Measurements from ENCODE around the gene ANKRD30A.

Gene ANKRD30A

DNA sequence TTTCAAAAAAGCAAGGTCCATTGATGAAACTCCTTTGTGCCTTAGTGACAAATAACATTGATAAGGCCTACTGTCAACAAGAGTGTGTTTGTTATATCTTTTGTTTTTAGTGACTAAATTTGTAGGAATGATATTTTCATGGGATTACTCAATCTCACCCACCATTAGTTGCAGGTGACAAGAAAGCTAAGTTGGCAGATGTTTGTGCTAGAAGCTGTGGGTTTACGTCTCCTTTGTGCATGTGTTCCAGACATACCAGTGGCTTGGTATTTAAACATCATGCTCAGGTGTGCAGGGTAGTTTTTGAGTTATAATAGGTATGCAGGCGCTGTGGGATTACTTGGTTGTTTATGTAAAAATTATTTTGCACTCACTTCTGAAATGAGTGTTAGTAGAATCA is 178.6 kb downstream of the ANKRD30A start:
- H3K4me3 ChIP-seq (ENCODE audit: control insufficient read depth, low read depth, low read length), result no peak overlapping the region
- no peak for DNase-seq (ENCODE audit: low read depth)
- TF ChIP-seq CTCF (IDR thresholded peaks at IDR 0.05; ENCODE audit: control insufficient read depth, insufficient read depth, low read depth, low read length, missing control alignments), result no peak

DNA sequence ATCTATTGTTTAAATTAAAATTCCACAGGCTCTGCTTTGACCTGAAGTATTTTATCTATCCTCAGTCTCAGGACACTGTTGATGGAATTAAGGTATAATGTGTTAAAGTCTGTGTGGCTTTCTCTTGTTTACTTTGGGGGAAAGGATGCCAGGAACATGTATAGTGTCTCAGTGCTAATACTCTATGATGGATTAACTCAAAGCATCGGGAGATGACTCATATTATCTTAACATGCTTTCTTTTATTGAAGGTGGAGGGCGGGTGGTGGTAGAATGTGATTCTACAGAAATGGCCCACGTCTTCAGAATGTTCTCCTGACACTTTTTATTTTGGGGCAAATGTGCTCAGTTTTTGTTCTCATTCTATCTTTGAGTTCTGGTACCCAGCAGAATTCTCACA is 189.0 kb downstream of the ANKRD30A start:
- DNase-seq (ENCODE audit: low read depth), result no peak
- H3K4me3 ChIP-seq (ENCODE audit: control insufficient read depth, low read depth, low read length), result no peak overlapping the region
- no peak for TF ChIP-seq CTCF (IDR thresholded peaks at IDR 0.05; ENCODE audit: control insufficient read depth, insufficient read depth, low read depth, low read length, missing control alignments)

DNA sequence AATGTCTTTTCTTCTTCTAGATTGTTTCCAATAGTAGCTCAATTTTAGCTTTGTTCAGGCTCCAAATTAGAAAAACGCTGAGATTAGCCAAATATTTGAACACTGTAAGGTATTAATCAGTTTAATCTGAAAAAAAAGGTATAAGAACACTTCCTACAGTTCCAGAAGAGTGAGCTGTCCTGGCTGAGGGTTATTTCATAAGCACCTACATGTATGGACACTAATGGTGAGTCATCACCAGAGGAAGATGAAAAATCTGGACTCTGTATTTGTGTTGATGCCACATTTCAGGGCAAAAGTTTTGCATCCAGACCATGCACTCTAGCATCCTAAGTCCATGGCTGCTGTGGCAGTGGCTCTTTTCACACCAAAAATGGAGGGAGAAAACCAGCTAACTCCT is 189.5 kb downstream of the ANKRD30A start:
- no peak for TF ChIP-seq CTCF (IDR thresholded peaks at IDR 0.05; ENCODE audit: control insufficient read depth, insufficient read depth, low read depth, low read length, missing control alignments)
- no peak overlapping the region for H3K4me3 ChIP-seq (ENCODE audit: control insufficient read depth, low read depth, low read length)
- no peak for DNase-seq (ENCODE audit: low read depth)

DNA sequence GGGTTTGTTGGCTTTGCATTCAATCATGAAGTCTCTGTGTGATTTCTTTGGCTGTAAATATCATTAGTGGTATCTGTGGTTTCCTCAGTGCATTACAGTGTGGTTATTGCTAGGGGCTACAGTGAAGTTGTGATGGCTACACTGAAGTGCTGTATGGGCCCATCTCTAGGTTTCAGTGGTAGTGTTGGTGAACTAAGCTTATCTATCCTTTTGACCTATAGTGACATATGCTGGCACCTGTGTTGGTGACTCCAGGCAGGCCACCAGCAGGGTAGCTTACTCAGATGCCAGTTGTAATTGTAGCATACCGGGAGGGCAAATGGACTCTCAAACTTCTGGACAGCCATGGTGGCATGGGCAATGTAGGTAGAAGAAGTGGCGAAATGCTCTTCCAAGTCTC is 219.0 kb downstream of the ANKRD30A start:
- no peak for TF ChIP-seq CTCF (IDR thresholded peaks at IDR 0.05; ENCODE audit: control insufficient read depth, insufficient read depth, low read depth, low read length, missing control alignments)
- DNase-seq (ENCODE audit: low read depth), result no peak

GRCh38 chr10:37379991-37380390 is 254.6 kb downstream of the ANKRD30A start:
- H3K4me3 ChIP-seq (ENCODE audit: control insufficient read depth, low read depth, low read length), result no peak overlapping the region
- no peak for DNase-seq (ENCODE audit: low read depth)
- TF ChIP-seq CTCF (IDR thresholded peaks at IDR 0.05; ENCODE audit: control insufficient read depth, insufficient read depth, low read depth, low read length, missing control alignments), result no peak

More for the DNA sequence above, 219.0 kb downstream of the ANKRD30A start:
- H3K4me3 ChIP-seq (ENCODE audit: control insufficient read depth, low read depth, low read length), result no peak overlapping the region

GRCh38 chr10:37381271-37381670 is 255.9 kb downstream of the ANKRD30A start:
- no peak overlapping the region for H3K4me3 ChIP-seq (ENCODE audit: control insufficient read depth, low read depth, low read length)
- no peak for TF ChIP-seq CTCF (IDR thresholded peaks at IDR 0.05; ENCODE audit: control insufficient read depth, insufficient read depth, low read depth, low read length, missing control alignments)
- DNase-seq (ENCODE audit: low read depth), result no peak

DNA sequence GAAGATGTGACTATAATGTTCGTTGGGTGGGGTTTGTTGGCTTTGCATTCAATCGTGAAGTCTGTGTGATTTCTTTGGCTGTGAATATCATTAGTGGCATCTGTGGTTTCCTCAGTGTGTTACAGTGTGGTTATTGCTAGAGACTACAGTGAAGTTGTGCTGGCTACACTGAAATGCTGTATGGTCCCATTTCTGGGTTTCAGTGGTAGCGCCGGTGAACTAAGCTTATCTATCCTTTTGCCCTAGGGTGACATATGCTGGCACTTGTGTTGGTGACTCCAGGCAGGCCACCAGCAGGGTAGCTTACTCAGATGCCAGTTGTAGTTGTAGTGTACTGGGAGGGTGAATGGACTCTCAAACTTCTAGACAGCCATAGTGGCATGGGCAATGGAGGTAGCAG is 259.5 kb downstream of the ANKRD30A start:
- TF ChIP-seq CTCF (IDR thresholded peaks at IDR 0.05; ENCODE audit: control insufficient read depth, insufficient read depth, low read depth, low read length, missing control alignments), result no peak
- no peak for DNase-seq (ENCODE audit: low read depth)
- H3K4me3 ChIP-seq (ENCODE audit: control insufficient read depth, low read depth, low read length), result no peak overlapping the region

Data from AG09309 (cell line).